Ovary (tissue), 9 donors: ENCODE measurements around the gene ZNF746. TPM values are rescaled to one million over a fixed set of nuclear protein-coding genes. Genes with fewer than 3 reads are reported as not detected.

Experiments used
- DNase-seq, 5 donors: peaks; one replicate each; pipeline ENCODE4 v3.0.0-alpha.2; 2019 to 2020
- H3K27ac ChIP-seq, 2 donors: fragments of 200-600 bp; one replicate each; pipeline versions ENCODE4 v1.5.1 to v1.8.0; 2019 to 2022
- H3K27me3 ChIP-seq: fragments of 200-600 bp; one replicate; pipeline ENCODE4 v1.8.0; 2022
- H3K36me3 ChIP-seq: fragments of 200-600 bp; sonication (generic); one replicate; pipeline ENCODE4 v1.5.1; 2019
- H3K4me1 ChIP-seq: one replicate; pipeline ENCODE4 v1.8.1; 2013; ENCODE audit warnings: mild to moderate bottlenecking, moderate library complexity; ENCODE audit not compliant: insufficient read depth
- H3K4me3 ChIP-seq: fragments of 200-600 bp; sonication (generic); one replicate; pipeline ENCODE4 v1.5.1; 2017
- H3K9me3 ChIP-seq, 2 donors: fragments of 200-600 bp in 1 of 2; sonication (generic) in 1 of 2; one replicate each; pipeline versions ENCODE4 v1.5.1 to v1.8.1; 2013 to 2019; ENCODE audit warnings: mild to moderate bottlenecking in 1 of 2, moderate library complexity in 1 of 2
- CTCF ChIP-seq, 3 donors: fragments of 450-650 bp in 2 of 3; fragments of 200-600 bp in 1 of 3; IDR thresholded peaks; one replicate each; pipeline versions ENCODE4 v1.5.1 to v1.8.0; 2016 to 2022; ENCODE audit warnings: antibody characterized with exemption in 3 of 3, mild to moderate bottlenecking in 1 of 3
- EP300 ChIP-seq: sonication (generic); formaldehyde crosslinking; IDR thresholded peaks from one replicate; pipeline ENCODE4 v1.6.1; 2017; ENCODE audit warnings: antibody characterized with exemption
- POLR2A ChIP-seq: fragments of 450-650 bp; IDR thresholded peaks from one replicate; pipeline ENCODE4 v1.6.1; 2017; ENCODE audit warnings: antibody characterized with exemption, mild to moderate bottlenecking, moderate library complexity
- WGBS, 3 donors: extraction: QIAGEN DNeasy Blood & Tissue Kit in 1 of 3; methylation state at CpG; one replicate each; pipeline versions ENCODE4 v1.1.5 to v1.1.7; 2013 to 2017; 5-methylcytosine and 5-hydroxymethylcytosine counted together
- intact Hi-C, 4 donors: fragments of 100-400 bp; cut with DNase I; formaldehyde crosslinking; loops; one replicate each; pipeline versions ENCODE4 v1.11.0 to v1.15.1; 2022 to 2023
- polyA plus RNA-seq, 2 donors: library from polyadenylated mRNA; stranded (reverse); fragments of 200-250 nt in 1 of 2; fragments of 350-450 nt in 1 of 2; fragmentation: Illumina TruSeq in 1 of 2; extraction: RNeasy Lipid Tissue Mini Kit (QIAGEN cat#74804) in 1 of 2; gene quantifications; one replicate each; pipeline ENCODE4 v1.2.3, GENCODE V29; 2013 to 2014
- total RNA-seq, 7 donors: library from RNA; depleted of rRNA in 2 of 7; stranded (reverse); fragments of >200 nt in 2 of 7; fragmentation: NEBNext Ultra II Directional in 3 of 7; extraction: Animal tissue kit (Norgen Biotek cat#: 25700) in 3 of 7; gene quantifications; one replicate each; pipeline versions ENCODE4 v1.1.0 to v1.2.4, GENCODE V29; 2016 to 2023
- donor health status: DM: no; HTN: no; CAD: no; lungs with moderate emphysema.
- donor health status: DM: no; HTN: no; CAD: no.
- donor health status: Bipolar disorder and iron deficiency.
- donor health status: DM: yes; HTN: yes; CAD: no.
- donor health status: DM: no; HTN: no; CAD: no.
- donor health status: DM: yes; HTN: yes; CAD: no.

The ZNF746 gene
- total and polyA plus RNA-seq, 9 donors = 5.9 to 19.3 (median 15.6) TPM

- no peak for DNase-seq
- Histone ChIP-seq H3K36me3 (no peaks in the 10 kb centered on the region), H3K27ac (no peak overlapping the region), H3K27me3 (no peaks in the 10 kb centered on the region), H3K9me3 (peaks cover 4 to 26% of the 10 kb centered on the region in 2 donors), H3K4me1 (no peaks in the 10 kb centered on the region), H3K4me3 (no peak overlapping the region)
- WGBS, 3 donors = 91 to 95% (median 92%) methylated on average over 1 of the region's 1 CpG
- intact Hi-C loops = no loop called here
- TF ChIP-seq POLR2A (no peak), EP300 (no peak), CTCF (IDR thresholded peaks at IDR 0.05) (no peak)
Observed at GRCh38 chr7:149532654-149533053, 35.0 kb upstream of the ZNF746 start.

- intact Hi-C loops = no loop called here
- peaks cover 4 to 22% of the 10 kb centered on the region in 2 donors for H3K9me3 ChIP-seq
Observed at GRCh38 chr7:149529136-149529718, 31.6 kb upstream of the ZNF746 start.

GRCh38 chr7:149527414-149527813 is 29.8 kb upstream of the ZNF746 start:
- no peaks in the 10 kb centered on the region for H3K27me3 ChIP-seq
- H3K4me3 ChIP-seq = no peak overlapping the region
- 76 to 82% (median 76%) methylated on average over 1 of the region's 1 CpG for WGBS, 3 donors
- TF ChIP-seq CTCF (IDR thresholded peaks at IDR 0.05) = no peak
- TF ChIP-seq POLR2A = no peak
- TF ChIP-seq EP300 = no peak
- intact Hi-C loops = no loop called here
- H3K9me3 ChIP-seq = peaks cover 4 to 19% of the 10 kb centered on the region in 2 donors
- H3K27ac ChIP-seq = no peak overlapping the region
- DNase-seq = no peak
- no peaks in the 10 kb centered on the region for H3K36me3 ChIP-seq
- no peaks in the 10 kb centered on the region for H3K4me1 ChIP-seq

More at GRCh38 chr7:149529136-149529718, 31.6 kb upstream of the ZNF746 start:
- Histone ChIP-seq H3K4me1 (no peaks in the 10 kb centered on the region), H3K4me3 (no peak overlapping the region), H3K36me3 (no peaks in the 10 kb centered on the region), H3K27me3 (no peaks in the 10 kb centered on the region), H3K27ac (no peak overlapping the region)
- 56 to 67% (median 60%) methylated on average over 4 of the region's 4 CpGs for WGBS, 3 donors
- TF ChIP-seq POLR2A (no peak), EP300 (no peak), CTCF (IDR thresholded peaks at IDR 0.05) (no peak)
- DNase-seq = no peak

- H3K27me3 ChIP-seq = no peaks in the 10 kb centered on the region
- H3K4me1 ChIP-seq = no peaks in the 10 kb centered on the region
- no peak for DNase-seq
- WGBS, 3 donors = 59 to 76% (median 76%) methylated on average over 3 of the region's 3 CpGs
- peaks cover 4 to 14% of the 10 kb centered on the region in 2 donors for H3K9me3 ChIP-seq
- intact Hi-C loops = no loop called here
- no peak overlapping the region for H3K4me3 ChIP-seq
- no peak overlapping the region for H3K27ac ChIP-seq
- TF ChIP-seq POLR2A (no peak), EP300 (no peak), CTCF (IDR thresholded peaks at IDR 0.05) (no peak)
- H3K36me3 ChIP-seq = no peaks in the 10 kb centered on the region
Observed at GRCh38 chr7:149525280-149525679, 27.7 kb upstream of the ZNF746 start.
